ENCODE results near the gene RAB17.

Gene RAB17

DNA sequence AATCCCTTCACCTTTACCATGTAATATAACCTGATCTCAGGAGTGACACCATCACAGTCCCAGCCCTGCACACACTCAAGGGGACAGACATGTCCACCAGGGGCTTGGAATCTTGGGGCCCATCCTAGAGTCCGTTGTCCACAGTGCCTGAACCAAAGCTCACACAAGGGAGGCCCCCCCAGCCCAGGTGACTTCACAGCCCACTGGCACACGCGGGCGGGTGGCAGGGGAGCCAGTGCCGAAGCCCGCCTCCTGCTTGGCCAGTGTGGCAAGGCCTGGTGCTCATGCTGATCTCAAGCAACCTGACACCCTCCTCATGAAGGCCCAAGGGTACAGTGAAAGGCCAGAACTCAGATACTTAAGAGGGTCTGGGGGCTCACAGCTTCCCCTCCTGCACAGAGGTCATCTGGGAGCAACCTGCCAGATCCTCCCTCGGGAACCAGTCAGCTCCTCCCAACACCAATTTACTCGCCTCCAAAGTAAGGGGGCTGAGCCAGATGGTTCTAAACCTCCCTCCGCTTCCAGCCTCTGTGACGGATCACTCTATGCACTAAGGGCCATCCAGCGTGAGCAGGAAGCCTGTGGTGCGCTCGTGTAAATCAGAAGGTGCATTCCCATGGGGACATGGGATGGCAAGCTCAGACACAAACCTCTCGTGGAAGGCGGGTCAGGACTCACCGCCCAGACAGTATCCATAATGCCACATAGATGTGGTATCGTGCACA lies 3.2 kb upstream of the RAB17 start:
- TF ChIP-seq POLR2A (IDR thresholded peaks at IDR 0.05; ENCODE audit: extremely low read depth, insufficient read length) (no peak), MYC (IDR thresholded peaks at IDR 0.05; ENCODE audit: low read depth, low read length) (no peak)
- TF ChIP-seq, protein P1, sequence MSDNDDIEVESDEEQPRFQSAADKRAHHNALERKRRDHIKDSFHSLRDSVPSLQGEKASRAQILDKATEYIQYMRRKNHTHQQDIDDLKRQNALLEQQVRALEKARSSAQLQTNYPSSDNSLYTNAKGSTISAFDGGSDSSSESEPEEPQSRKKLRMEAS (IDR thresholded peaks at IDR 0.05; ENCODE audit: low read depth, low read length), result no peak
- TF ChIP-seq, protein P2, sequence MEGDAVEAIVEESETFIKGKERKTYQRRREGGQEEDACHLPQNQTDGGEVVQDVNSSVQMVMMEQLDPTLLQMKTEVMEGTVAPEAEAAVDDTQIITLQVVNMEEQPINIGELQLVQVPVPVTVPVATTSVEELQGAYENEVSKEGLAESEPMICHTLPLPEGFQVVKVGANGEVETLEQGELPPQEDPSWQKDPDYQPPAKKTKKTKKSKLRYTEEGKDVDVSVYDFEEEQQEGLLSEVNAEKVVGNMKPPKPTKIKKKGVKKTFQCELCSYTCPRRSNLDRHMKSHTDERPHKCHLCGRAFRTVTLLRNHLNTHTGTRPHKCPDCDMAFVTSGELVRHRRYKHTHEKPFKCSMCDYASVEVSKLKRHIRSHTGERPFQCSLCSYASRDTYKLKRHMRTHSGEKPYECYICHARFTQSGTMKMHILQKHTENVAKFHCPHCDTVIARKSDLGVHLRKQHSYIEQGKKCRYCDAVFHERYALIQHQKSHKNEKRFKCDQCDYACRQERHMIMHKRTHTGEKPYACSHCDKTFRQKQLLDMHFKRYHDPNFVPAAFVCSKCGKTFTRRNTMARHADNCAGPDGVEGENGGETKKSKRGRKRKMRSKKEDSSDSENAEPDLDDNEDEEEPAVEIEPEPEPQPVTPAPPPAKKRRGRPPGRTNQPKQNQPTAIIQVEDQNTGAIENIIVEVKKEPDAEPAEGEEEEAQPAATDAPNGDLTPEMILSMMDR (IDR thresholded peaks at IDR 0.05; ENCODE audit: low read depth, low read length), result no peak
- no peak overlapping the region for H3K4me3 ChIP-seq (ENCODE audit: low read depth, low read length)
- no peak for DNase-seq (ENCODE audit: low read depth)

DNA sequence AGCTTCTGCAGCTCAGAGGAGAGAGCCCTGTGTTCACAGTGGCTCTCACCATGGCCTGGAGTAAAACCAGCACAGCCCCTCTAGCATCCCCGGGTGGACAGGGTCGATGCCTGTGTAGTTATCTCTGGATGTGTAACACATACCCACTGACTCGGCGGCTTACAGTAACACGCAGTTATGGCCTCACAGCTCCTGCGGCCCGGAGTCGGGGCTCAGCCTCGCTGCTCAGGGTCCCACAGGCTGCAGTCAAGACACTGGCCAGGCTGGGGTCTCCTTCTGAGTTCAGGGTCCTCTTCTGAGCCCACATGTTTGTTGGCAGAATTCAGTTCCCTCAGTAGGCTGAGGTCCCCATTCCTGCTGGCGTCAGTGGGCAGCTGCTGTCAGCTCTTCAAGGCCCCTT lies 2.5 kb upstream of the RAB17 start:
- DNase-seq (ENCODE audit: low read depth), result no peak
- H3K4me3 ChIP-seq (ENCODE audit: low read depth, low read length), result no peak overlapping the region
- TF ChIP-seq POLR2A (IDR thresholded peaks at IDR 0.05; ENCODE audit: extremely low read depth, insufficient read length) (no peak), MYC (IDR thresholded peaks at IDR 0.05; ENCODE audit: low read depth, low read length) (no peak)
- TF ChIP-seq, protein P2 (IDR thresholded peaks at IDR 0.05; ENCODE audit: low read depth, low read length), result no peak

DNA sequence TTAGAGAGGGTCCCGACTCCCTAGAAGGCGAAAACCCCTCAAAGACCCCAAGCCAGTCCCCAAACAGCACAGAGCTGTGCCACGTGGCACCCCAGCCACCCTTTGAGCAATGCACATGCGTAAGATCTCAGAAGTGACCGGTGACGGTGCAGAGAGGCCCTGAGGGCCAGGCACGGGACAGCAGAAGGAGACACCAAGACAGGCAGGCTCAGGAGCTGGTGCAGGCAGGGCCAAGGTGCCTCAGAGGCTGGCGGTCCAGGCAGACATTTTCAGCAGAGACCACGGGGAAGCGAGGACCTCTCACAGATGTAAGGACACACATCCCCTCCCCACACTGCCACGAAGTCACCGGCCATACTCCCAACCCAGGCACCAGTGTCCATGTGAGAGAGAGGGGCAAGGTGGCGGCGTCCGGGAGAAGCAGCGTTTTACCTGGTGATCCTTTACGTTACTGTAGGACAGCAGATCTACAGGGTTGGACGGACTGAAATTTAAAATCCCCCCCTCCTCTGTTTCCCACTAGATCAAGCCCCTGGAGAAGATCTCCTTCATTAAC lies 2.0 kb upstream of the RAB17 start:
- H3K4me3 ChIP-seq (ENCODE audit: low read depth, low read length), result no peak overlapping the region
- no peak for DNase-seq (ENCODE audit: low read depth)
- TF ChIP-seq, protein P1 (IDR thresholded peaks at IDR 0.05; ENCODE audit: low read depth, low read length), result no peak
- TF ChIP-seq POLR2A (IDR thresholded peaks at IDR 0.05; ENCODE audit: extremely low read depth, insufficient read length) (no peak), MYC (IDR thresholded peaks at IDR 0.05; ENCODE audit: low read depth, low read length) (no peak)
- TF ChIP-seq, protein P2 (IDR thresholded peaks at IDR 0.05; ENCODE audit: low read depth, low read length), result no peak

DNA sequence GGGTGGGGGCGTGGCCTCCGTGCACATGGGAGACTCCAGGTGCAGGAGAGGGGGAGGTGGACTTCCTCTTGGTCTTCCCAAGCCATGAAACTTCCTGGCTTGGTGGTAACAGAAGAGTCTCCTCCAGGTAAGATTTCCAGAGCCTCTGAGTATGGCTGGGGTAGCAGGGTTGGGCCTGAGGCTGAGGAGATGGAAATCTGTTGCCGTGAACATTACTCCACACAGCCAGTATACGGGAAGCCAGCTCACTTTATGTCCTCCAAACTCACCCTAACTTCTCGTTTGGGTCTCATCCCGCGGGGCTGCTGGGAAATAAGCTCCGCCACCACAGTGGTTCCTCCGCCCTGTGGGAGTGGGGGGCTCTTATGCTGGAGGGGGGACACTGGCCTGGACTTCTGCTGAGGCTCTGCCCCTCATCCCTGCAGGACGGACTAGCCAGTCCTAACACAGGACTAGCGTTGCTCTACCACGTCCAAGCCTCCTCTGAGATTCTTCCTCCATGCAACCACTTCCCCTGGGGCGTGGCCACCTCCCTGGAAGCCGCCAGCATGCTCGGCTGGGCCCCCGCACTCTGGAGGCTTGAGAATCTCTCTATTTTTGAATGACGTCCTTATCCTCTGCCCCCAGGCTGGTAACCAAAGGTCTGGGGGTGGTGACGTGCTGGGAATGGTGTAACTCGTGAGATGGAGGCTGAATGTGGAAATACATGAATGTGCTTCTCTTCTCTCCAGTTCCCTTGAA lies 777 bp upstream of the RAB17 start:
- TF ChIP-seq MYC (IDR thresholded peaks at IDR 0.05; ENCODE audit: low read depth, low read length), result no peak
- no peak for TF ChIP-seq POLR2A (IDR thresholded peaks at IDR 0.05; ENCODE audit: extremely low read depth, insufficient read length)
- TF ChIP-seq, protein P1 (IDR thresholded peaks at IDR 0.05; ENCODE audit: low read depth, low read length), result no peak
- peak overlapping the region; percentile 47 for H3K4me3 ChIP-seq (ENCODE audit: low read depth, low read length)
- peak; percentile 77 for DNase-seq (ENCODE audit: low read depth)

DNA sequence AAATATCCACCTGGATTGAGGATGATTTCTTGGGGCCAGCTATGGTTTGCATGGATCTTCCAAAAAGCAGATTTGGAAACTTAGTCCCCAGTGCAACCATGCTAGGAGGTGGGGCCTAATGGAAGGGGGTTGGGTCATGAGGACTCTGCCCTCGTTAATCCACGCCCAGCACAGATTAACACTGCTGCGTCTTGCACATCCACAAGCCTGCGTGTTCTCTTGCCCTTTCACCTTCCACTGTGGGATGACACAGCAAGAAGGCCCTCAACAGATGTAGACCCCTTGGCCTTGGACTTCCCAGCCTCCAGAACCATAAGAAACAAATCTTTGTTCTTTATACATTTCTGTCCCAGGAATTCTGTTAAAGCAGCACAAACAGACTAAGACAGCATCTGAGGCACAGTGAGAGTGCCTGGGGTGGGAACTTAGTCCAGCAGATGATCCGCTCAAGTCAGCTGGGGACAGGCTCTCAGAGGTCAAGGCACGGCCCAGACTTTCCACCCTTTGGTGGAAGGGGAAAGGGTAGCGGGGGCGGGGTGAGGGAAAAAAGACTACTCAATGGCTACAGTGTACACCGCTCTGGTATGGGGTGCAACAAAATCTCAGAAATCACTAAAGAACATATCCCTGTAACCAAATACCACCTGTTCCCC lies 2.4 kb downstream of the RAB17 start:
- TF ChIP-seq, protein P2 (IDR thresholded peaks at IDR 0.05; ENCODE audit: low read depth, low read length), result no peak
- TF ChIP-seq MYC (IDR thresholded peaks at IDR 0.05; ENCODE audit: low read depth, low read length), result no peak
- TF ChIP-seq, protein P1 (IDR thresholded peaks at IDR 0.05; ENCODE audit: low read depth, low read length), result no peak
- no peak for TF ChIP-seq POLR2A (IDR thresholded peaks at IDR 0.05; ENCODE audit: extremely low read depth, insufficient read length)
- no peak overlapping the region for H3K4me3 ChIP-seq (ENCODE audit: low read depth, low read length)
- DNase-seq (ENCODE audit: low read depth), result no peak
